ENCODE measurements around the gene WNT2B. TPM values are rescaled to one million over a fixed set of nuclear protein-coding genes. Genes with fewer than 3 reads are reported as not detected.

WNT2B gene
- polyA plus RNA-seq, 3 donors, result 0.07 to 0.79 TPM; not detected in 1

GRCh38 chr1:112536561-112536960 is 27.8 kb downstream of the WNT2B start:
- Histone ChIP-seq H4K20me1 (ENCODE audit: insufficient read depth, low read length) (no peaks in the 10 kb centered on the region), H3K9me3 (replicated peaks in 1 of 2; ENCODE audit: control insufficient read depth in 1 of 2, insufficient read depth in 1 of 2, low read length in 2 of 2) (no peaks in the 10 kb centered on the region), H3K9ac (ENCODE audit: insufficient read depth, low read length, poor library complexity, severe bottlenecking) (no peak overlapping the region), H3K4me3 (replicated peaks in 1 of 3; ENCODE audit: low read depth in 2 of 3, low read length in 3 of 3) (no peak overlapping the region), H3K36me3 (replicated peaks in 1 of 2; ENCODE audit: control insufficient read depth in 1 of 2, insufficient read depth in 2 of 2, low read length in 2 of 2) (peaks cover 7 to 20% of the 10 kb centered on the region in 2 donors), H3K4me2 (replicated peaks; ENCODE audit: extremely low read depth, low read length, poor library complexity, severe bottlenecking) (no peak overlapping the region), H3K27me3 (ENCODE audit: control insufficient read depth in 2 of 2, insufficient read depth in 2 of 2, low read length in 2 of 2) (no peaks in the 10 kb centered on the region), H2AFZ (ENCODE audit: insufficient read depth, low read depth, low read length, poor library complexity, severe bottlenecking) (no peak overlapping the region), H3K79me2 (ENCODE audit: insufficient read depth, low read length) (no peaks in the 10 kb centered on the region), H3K27ac (ENCODE audit: low read depth in 1 of 2, low read length in 2 of 2) (no peak overlapping the region), H3K4me1 (ENCODE audit: control insufficient read depth in 1 of 2, insufficient read depth in 2 of 2, low read length in 2 of 2) (no peaks in the 10 kb centered on the region)
- intact Hi-C loops (cut with micrococcal nuclease), result no loop called here
- H3K4me1 Mint-ChIP-seq, result no peaks in the 10 kb centered on the region
- H3K9me3 Mint-ChIP-seq, result no peaks in the 10 kb centered on the region
- H3K27me3 Mint-ChIP-seq (ENCODE audit: low read depth in 3 of 3), result peaks cover 0 to 2% (median 0%) of the 10 kb centered on the region in 3 donors
- no peak overlapping the region for H3K4me3 Mint-ChIP-seq
- H3K27ac Mint-ChIP-seq, result no peak overlapping the region
- no peak for DNase-seq
- 92% methylated on average over 2 of the region's 2 CpGs for WGBS (ENCODE audit: insufficient coverage)
- TF ChIP-seq CTCF (IDR thresholded peaks at IDR 0.05), result no peak
- H3K36me3 Mint-ChIP-seq, result peaks cover 24 to 35% of the 10 kb centered on the region in 2 donors

- Histone ChIP-seq H2AFZ (ENCODE audit: insufficient read depth, low read depth, low read length, poor library complexity, severe bottlenecking) (no peak overlapping the region), H3K79me2 (ENCODE audit: insufficient read depth, low read length) (no peaks in the 10 kb centered on the region), H3K4me2 (replicated peaks; ENCODE audit: extremely low read depth, low read length, poor library complexity, severe bottlenecking) (no peak overlapping the region), H3K27ac (ENCODE audit: low read depth in 1 of 2, low read length in 2 of 2) (no peak overlapping the region), H3K9ac (ENCODE audit: insufficient read depth, low read length, poor library complexity, severe bottlenecking) (no peak overlapping the region), H4K20me1 (ENCODE audit: insufficient read depth, low read length) (no peaks in the 10 kb centered on the region), H3K27me3 (ENCODE audit: control insufficient read depth in 2 of 2, insufficient read depth in 2 of 2, low read length in 2 of 2) (no peaks in the 10 kb centered on the region), H3K4me1 (ENCODE audit: control insufficient read depth in 1 of 2, insufficient read depth in 2 of 2, low read length in 2 of 2) (no peaks in the 10 kb centered on the region), H3K4me3 (replicated peaks in 1 of 3; ENCODE audit: low read depth in 2 of 3, low read length in 3 of 3) (no peak overlapping the region), H3K36me3 (replicated peaks in 1 of 2; ENCODE audit: control insufficient read depth in 1 of 2, insufficient read depth in 2 of 2, low read length in 2 of 2) (peaks cover 7 to 20% of the 10 kb centered on the region in 2 donors), H3K9me3 (replicated peaks in 1 of 2; ENCODE audit: control insufficient read depth in 1 of 2, insufficient read depth in 1 of 2, low read length in 2 of 2) (no peaks in the 10 kb centered on the region)
- Mint-ChIP-seq H3K27me3 (ENCODE audit: low read depth in 3 of 3) (peaks cover 0 to 2% (median 0%) of the 10 kb centered on the region in 3 donors), H3K4me3 (no peak overlapping the region), H3K4me1 (no peaks in the 10 kb centered on the region), H3K36me3 (peaks cover 26 to 41% of the 10 kb centered on the region in 2 donors), H3K27ac (no peak overlapping the region), H3K9me3 (no peaks in the 10 kb centered on the region)
- DNase-seq, result no peak
- intact Hi-C loops (cut with micrococcal nuclease), result no loop called here
- no peak for TF ChIP-seq CTCF (IDR thresholded peaks at IDR 0.05)
Measured at GRCh38 chr1:112537456-112537855, 28.7 kb downstream of the WNT2B start.
